NB4 (cell line): ENCODE data around the gene SLAIN2.

ENCODE experiments used
- CTCF ChIP-seq: IDR thresholded peaks from one replicate; pipeline ENCODE4 v1.5.1; 2012; ENCODE audit warnings: low read depth, low read length
- MAX ChIP-seq: IDR thresholded peaks from 2 replicates; pipeline ENCODE4 v1.6.1; 2011; ENCODE audit warnings: low read depth, low read length
- MYC ChIP-seq: IDR thresholded peaks from 2 replicates; pipeline ENCODE4 v1.6.1; 2011; ENCODE audit warnings: low read depth, low read length
- POLR2A ChIP-seq: IDR thresholded peaks from 2 replicates; pipeline ENCODE4 v1.6.1; 2011; ENCODE audit warnings: mild to moderate bottlenecking; ENCODE audit not compliant: insufficient read length; ENCODE audit errors: extremely low read depth

- TF ChIP-seq CTCF = no peak
- TF ChIP-seq POLR2A = no peak
- TF ChIP-seq MAX = no peak
- no peak for TF ChIP-seq MYC
Observed at GRCh38 chr4:48470570-48470969, 129.2 kb downstream of the SLAIN2 start.
